IMR-90 (cell line): ENCODE data around the gene CPNE4. TPM values are rescaled to one million over a fixed set of nuclear protein-coding genes. Genes with fewer than 3 reads are reported as not detected.

Experiments
- ATAC-seq: fragments of 200-7000 bp; cut with Tn5 transposase; 2 replicates; pipeline ENCODE4 v1.9.1; 2020; ENCODE audit warnings: low read depth, mild to moderate bottlenecking, moderate library complexity
- BruUV-seq: library from RNA; stranded (reverse); fragments of 400-500 nt; replicated peaks from 2 replicates; lab custom pipeline; 2021; lab: Mats Ljungman, UMichigan
- CTCF ChIA-PET: fragments of 300-600 bp; formaldehyde crosslinking; extraction: SDS; loops from one replicate; lab custom pipeline; 2021; ENCODE audit warnings: antibody characterized with exemption; lab: Yijun Ruan, JAX
- POLR2A ChIA-PET: fragments of 300-600 bp; sonication (Branson Sonifier 250); formaldehyde crosslinking; loops from one replicate; lab custom pipeline; 2022; ENCODE audit warnings: antibody characterized with exemption; ENCODE audit not compliant: unreplicated experiment; lab: Charles Lee
- DNase-seq: peaks from one replicate; pipeline ENCODE4 v3.0.0; 2013
- H2AFZ ChIP-seq: replicated peaks from 2 replicates; pipeline ENCODE3; 2013; ENCODE audit warnings: low read length, mild to moderate bottlenecking; ENCODE audit not compliant: poor library complexity
- H2AK5ac ChIP-seq: 2 replicates; pipeline ENCODE4 v1.6.1; 2013; ENCODE audit warnings: low read depth, low read length, inconsistent platforms
- H2AK9ac ChIP-seq: replicated peaks from 2 replicates; pipeline ENCODE3; 2013; ENCODE audit warnings: mild to moderate bottlenecking, low read depth, low read length, moderate library complexity; ENCODE audit not compliant: poor library complexity
- H2BK120ac ChIP-seq: 2 replicates; pipeline ENCODE4 v1.6.1; 2013; ENCODE audit warnings: low read depth, low read length, inconsistent platforms
- H2BK15ac ChIP-seq: 3 replicates; pipeline ENCODE4 v1.6.1; 2013; ENCODE audit warnings: low read depth, low read length, inconsistent platforms
- H2BK20ac ChIP-seq: 2 replicates; pipeline ENCODE4 v1.6.1; 2013; ENCODE audit warnings: low read depth, mild to moderate bottlenecking, inconsistent platforms, low read length, moderate library complexity
- H2BK5ac ChIP-seq: 2 replicates; pipeline ENCODE4 v1.6.1; 2013; ENCODE audit warnings: mild to moderate bottlenecking, low read depth, low read length, inconsistent platforms; ENCODE audit not compliant: poor library complexity, severe bottlenecking
- H3K14ac ChIP-seq: replicated peaks from 2 replicates; pipeline ENCODE4 v1.6.1; 2013; ENCODE audit warnings: low read depth, low read length, inconsistent platforms
- H3K18ac ChIP-seq: 2 replicates; pipeline ENCODE4 v1.6.1; 2013; ENCODE audit warnings: low read depth, low read length, control low read depth
- H3K23ac ChIP-seq: 2 replicates; pipeline ENCODE4 v1.6.1; 2013; ENCODE audit warnings: low read depth, low read length, inconsistent platforms
- H3K27ac ChIP-seq: 2 replicates; pipeline ENCODE4 v1.5.1; 2013; ENCODE audit warnings: mild to moderate bottlenecking, control low read depth, low read length; ENCODE audit not compliant: insufficient read depth
- H3K27me3 ChIP-seq: 2 replicates; pipeline ENCODE4 v1.6.1; 2013; ENCODE audit warnings: low read length; ENCODE audit not compliant: control insufficient read depth, insufficient read depth
- H3K36me3 ChIP-seq: 2 replicates; pipeline ENCODE4 v1.6.1; 2013; ENCODE audit warnings: low read length, mixed read lengths; ENCODE audit not compliant: control insufficient read depth, insufficient read depth
- H3K4ac ChIP-seq: 2 replicates; pipeline ENCODE4 v1.6.1; 2013; ENCODE audit warnings: low read depth, low read length, inconsistent platforms
- H3K4me1 ChIP-seq: 2 replicates; pipeline ENCODE4 v1.6.1; 2013; ENCODE audit warnings: low read length, mixed read lengths; ENCODE audit not compliant: control insufficient read depth, insufficient read depth
- H3K4me2 ChIP-seq: 2 replicates; pipeline ENCODE4 v1.6.1; 2013; ENCODE audit warnings: low read depth, mild to moderate bottlenecking, control low read depth, low read length, moderate library complexity
- H3K4me3 ChIP-seq: 2 replicates; pipeline ENCODE4 v1.5.1; 2013; ENCODE audit warnings: low read depth, mild to moderate bottlenecking, control low read depth, low read length, moderate library complexity; ENCODE audit not compliant: insufficient read depth
- H3K56ac ChIP-seq: 2 replicates; pipeline ENCODE4 v1.6.1; 2013; ENCODE audit warnings: low read length, inconsistent platforms; ENCODE audit not compliant: insufficient read depth; ENCODE audit errors: extremely low read depth
- H3K79me1 ChIP-seq, 2 experiments: 2 replicates each; pipeline ENCODE4 v1.6.1; 2013; ENCODE audit warnings: low read length in 2 of 2, inconsistent platforms in 1 of 2, low read depth in 1 of 2
- H3K9ac ChIP-seq: 2 replicates; pipeline ENCODE4 v1.6.1; 2013; ENCODE audit warnings: low read depth, low read length, control low read depth
- H3K9me1 ChIP-seq: 2 replicates; pipeline ENCODE4 v1.6.1; 2013; ENCODE audit warnings: low read length, inconsistent platforms; ENCODE audit not compliant: insufficient read depth
- H3K9me3 ChIP-seq: 2 replicates; pipeline ENCODE4 v1.6.1; 2013; ENCODE audit warnings: low read length; ENCODE audit not compliant: control insufficient read depth, insufficient read depth
- H4K20me1 ChIP-seq: 2 replicates; pipeline ENCODE4 v1.6.1; 2013; ENCODE audit warnings: low read length, inconsistent platforms; ENCODE audit not compliant: insufficient read depth
- H4K5ac ChIP-seq: 2 replicates; pipeline ENCODE4 v1.6.1; 2013; ENCODE audit warnings: mild to moderate bottlenecking, low read depth, low read length, control low read depth
- H4K8ac ChIP-seq, 2 experiments: 2 replicates each; pipeline ENCODE4 v1.6.1; 2013; ENCODE audit warnings: low read depth in 2 of 2, low read length in 2 of 2, control low read depth in 1 of 2, inconsistent platforms in 1 of 2
- H4K91ac ChIP-seq: 2 replicates; pipeline ENCODE4 v1.6.1; 2013; ENCODE audit warnings: low read depth, low read length, inconsistent platforms; ENCODE audit not compliant: insufficient read depth
- NFE2L2 ChIP-seq: fragments of 150-350 bp; IDR thresholded peaks from 2 replicates; pipeline ENCODE4 v1.6.1; 2016; ENCODE audit warnings: low read depth, mild to moderate bottlenecking, low read length
- WGBS, 2 experiments: methylation state at CpG; one replicate each; pipeline versions ENCODE4 v1.1.5 to v1.1.7; 2013; ENCODE audit warnings: missing lambda C conversion rate in 2 of 2; ENCODE audit not compliant: insufficient read length in 1 of 2; ENCODE audit errors: extremely low coverage in 2 of 2; 5-methylcytosine and 5-hydroxymethylcytosine counted together
- dilution Hi-C: fragments of 300-500 bp; cut with HindIII; formaldehyde crosslinking; loops from one replicate; pipeline ENCODE4 v1.14.3; 2018; ENCODE audit warnings: low sequenced_read_pairs; ENCODE audit not compliant: unreplicated experiment
- in situ Hi-C: fragments of 300-500 bp; cut with MboI; formaldehyde crosslinking; loops from 3 replicates; pipeline ENCODE4 v1.14.3; 2019; ENCODE audit warnings: low sequenced_read_pairs, inconsistent platforms, mixed read lengths
- intact Hi-C: fragments of 100-400 bp; cut with micrococcal nuclease; formaldehyde crosslinking; loops from 2 replicates; pipeline ENCODE4 v1.10.0; 2022
- polyA plus RNA-seq, 3 experiments: library from polyadenylated mRNA; depleted of rRNA; stranded (reverse); fragments of >200 nt; gene quantifications; 2 replicates each; pipeline ENCODE4 v1.2.3, GENCODE V29; 2012; ENCODE audit warnings: low replicate concordance in 1 of 3
- total RNA-seq: library from RNA; depleted of rRNA; stranded (reverse); fragments of >200 nt; gene quantifications from 2 replicates; pipeline ENCODE4 v1.2.3, GENCODE V29; 2012
- TF ChIP-seq, protein P1 (sequence below): fragments of 150-350 bp; IDR thresholded peaks from 2 replicates; pipeline ENCODE4 v1.6.1; 2017; ENCODE audit warnings: mild to moderate bottlenecking, antibody characterized with exemption, low read length, low read depth

CPNE4 gene
- total and polyA plus RNA-seq, 2 of the 4 experiments (the other 2 are of a cell fraction), result not detected

DNA sequence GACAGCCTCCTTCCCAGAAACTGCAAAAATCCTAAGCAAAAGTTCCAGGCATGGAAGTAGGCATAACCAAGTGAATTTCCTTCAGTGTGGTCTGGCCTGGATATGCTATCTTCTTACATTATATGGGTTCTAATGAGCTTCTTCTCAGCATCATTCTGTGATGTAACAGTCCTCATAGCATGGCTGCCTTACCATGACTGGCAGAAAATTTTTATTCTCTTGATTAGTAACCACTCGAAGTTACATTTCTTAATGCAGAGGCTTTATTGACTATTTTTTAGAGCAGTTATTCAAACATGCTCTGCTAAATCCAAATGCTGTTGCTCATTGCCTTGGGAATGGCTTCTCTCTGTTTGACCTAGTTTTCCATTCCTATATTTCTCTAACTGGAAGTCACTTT is 21.1 kb upstream of the CPNE4 start:
- no peak overlapping the region for H2AK5ac ChIP-seq
- H3K56ac ChIP-seq, result no peak overlapping the region
- no peak overlapping the region for H2AK9ac ChIP-seq
- ChIA-PET CTCF (no interaction called here), POLR2A (no interaction called here)
- H3K18ac ChIP-seq, result no peak overlapping the region
- no peaks in the 10 kb centered on the region for H3K4me1 ChIP-seq
- no peak overlapping the region for H3K14ac ChIP-seq
- H2AFZ ChIP-seq, result no peak overlapping the region
- no peaks in the 10 kb centered on the region for H3K9me3 ChIP-seq
- DNase-seq (no peak), ATAC-seq (no peak)
- H3K79me1 ChIP-seq, result no peaks in the 10 kb centered on the region
- H4K20me1 ChIP-seq, result no peaks in the 10 kb centered on the region
- H4K8ac ChIP-seq, result no peak overlapping the region
- no peak overlapping the region for H2BK5ac ChIP-seq
- H3K4ac ChIP-seq, result no peak overlapping the region
- dilution Hi-C loops, result no loop called here
- H3K4me2 ChIP-seq, result no peak overlapping the region
- no peaks in the 10 kb centered on the region for H3K36me3 ChIP-seq
- H3K4me3 ChIP-seq, result no peak overlapping the region
- no peak overlapping the region for H2BK120ac ChIP-seq
- no peaks in the 10 kb centered on the region; the same call in 1 of the 2 replicates for H3K27me3 ChIP-seq
- H3K27ac ChIP-seq, result no peak overlapping the region
- intact Hi-C loops, result no loop called here
- H3K23ac ChIP-seq, result no peak overlapping the region
- TF ChIP-seq, protein P1, sequence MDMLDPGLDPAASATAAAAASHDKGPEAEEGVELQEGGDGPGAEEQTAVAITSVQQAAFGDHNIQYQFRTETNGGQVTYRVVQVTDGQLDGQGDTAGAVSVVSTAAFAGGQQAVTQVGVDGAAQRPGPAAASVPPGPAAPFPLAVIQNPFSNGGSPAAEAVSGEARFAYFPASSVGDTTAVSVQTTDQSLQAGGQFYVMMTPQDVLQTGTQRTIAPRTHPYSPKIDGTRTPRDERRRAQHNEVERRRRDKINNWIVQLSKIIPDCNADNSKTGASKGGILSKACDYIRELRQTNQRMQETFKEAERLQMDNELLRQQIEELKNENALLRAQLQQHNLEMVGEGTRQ, result no peak
- peak; percentile 23; the same call in 1 of the 2 replicates for TF ChIP-seq NFE2L2
- H2BK15ac ChIP-seq, result no peak overlapping the region
- H3K9ac ChIP-seq, result no peak overlapping the region
- no CpG with 5 or more reads among the region's 1 CpG for WGBS, 2 experiments
- no peak overlapping the region for H2BK20ac ChIP-seq
- no TSS peak for BruUV-seq
- H4K91ac ChIP-seq, result no peak overlapping the region
- H4K5ac ChIP-seq, result no peak overlapping the region
- H3K9me1 ChIP-seq, result no peaks in the 10 kb centered on the region
- in situ Hi-C loops, result no loop called here
